Mucosa of stomach (tissue), 1 donor: ENCODE measurements around the gene TSGA10.

Source experiments
- H3K27me3 ChIP-seq: one replicate; pipeline ENCODE4 v1.7.0; 2013; ENCODE audit warnings: mild to moderate bottlenecking, low read length; ENCODE audit not compliant: control insufficient read depth, insufficient read depth
- H3K36me3 ChIP-seq: one replicate; pipeline ENCODE4 v1.7.0; 2013; ENCODE audit warnings: low read length; ENCODE audit not compliant: control insufficient read depth, insufficient read depth
- H3K4me1 ChIP-seq: one replicate; pipeline ENCODE4 v1.7.0; 2013; ENCODE audit warnings: mild to moderate bottlenecking, low read length; ENCODE audit not compliant: control insufficient read depth, insufficient read depth
- H3K4me3 ChIP-seq: one replicate; pipeline ENCODE4 v1.7.0; 2013; ENCODE audit warnings: low read length
- H3K9ac ChIP-seq: one replicate; pipeline ENCODE4 v1.7.0; 2013; ENCODE audit warnings: mild to moderate bottlenecking, low read length, moderate library complexity
- H3K9me3 ChIP-seq: one replicate; pipeline ENCODE4 v1.7.0; 2013; ENCODE audit warnings: mild to moderate bottlenecking, low read length, moderate library complexity; ENCODE audit not compliant: control insufficient read depth
- donor health status: Pancreatic carcinoma.

TSGA10 gene

DNA sequence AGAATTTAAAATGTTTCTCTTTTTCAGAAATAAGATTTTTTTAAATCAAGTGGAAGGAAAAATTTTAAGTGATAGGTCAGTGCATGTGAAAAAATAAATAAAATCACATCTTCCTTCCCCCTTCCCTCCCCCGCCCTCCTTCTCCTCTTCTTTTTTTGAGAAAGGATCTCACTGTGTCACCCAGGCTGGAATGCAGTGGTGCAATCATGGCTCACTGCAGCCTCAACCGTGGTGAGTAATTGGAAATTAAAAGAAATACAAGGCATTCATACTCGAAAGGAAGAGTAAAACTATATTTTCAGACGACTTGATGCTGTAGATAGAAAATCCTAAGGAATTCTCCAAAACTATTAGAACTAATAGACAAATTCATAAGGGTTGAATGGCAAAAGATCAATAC, 201.8 kb downstream of the TSGA10 start:
- Histone ChIP-seq H3K27me3 (no peaks in the 10 kb centered on the region), H3K36me3 (no peaks in the 10 kb centered on the region), H3K4me3 (no peak overlapping the region)

DNA sequence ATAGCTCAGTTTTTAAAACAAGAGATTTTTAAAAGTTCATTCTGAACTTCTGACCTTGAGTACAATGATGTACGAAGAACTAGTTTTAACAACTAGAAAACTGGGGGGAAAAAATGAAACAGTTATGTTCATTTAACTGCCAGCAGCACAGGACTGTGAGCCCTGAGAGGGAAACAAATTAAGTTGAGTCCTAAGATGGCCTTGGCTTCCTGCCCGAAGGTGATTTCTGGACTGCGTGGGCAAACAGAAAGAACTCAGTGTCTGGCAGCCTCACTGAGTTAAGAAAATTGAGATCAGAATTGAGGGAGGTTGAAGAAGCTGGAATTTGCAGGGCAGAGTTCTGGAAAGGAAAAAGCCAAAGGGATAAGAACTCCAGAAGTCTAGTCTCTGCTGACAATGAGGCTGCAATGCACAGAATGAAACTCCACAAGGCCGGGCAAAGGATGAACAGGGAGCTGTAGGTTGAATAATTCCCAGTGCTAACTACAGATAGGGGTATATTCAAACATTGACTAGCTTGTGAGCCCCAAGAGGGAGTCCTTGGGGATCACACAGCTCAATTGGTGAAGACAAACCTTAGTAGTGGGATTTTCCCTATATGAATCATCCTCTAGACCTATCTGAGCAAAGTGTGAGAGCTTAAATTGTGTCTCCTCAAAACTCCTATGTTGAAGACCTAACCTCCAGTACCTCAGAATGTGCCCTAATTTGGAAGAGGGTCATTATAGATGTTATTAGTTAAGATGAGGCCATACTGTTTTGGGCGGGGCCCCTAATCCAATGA, 205.6 kb downstream of the TSGA10 start:
- Histone ChIP-seq H3K27me3 (no peaks in the 10 kb centered on the region), H3K36me3 (no peaks in the 10 kb centered on the region), H3K9ac (no peak overlapping the region), H3K9me3 (no peaks in the 10 kb centered on the region), H3K4me1 (no peaks in the 10 kb centered on the region), H3K4me3 (no peak overlapping the region)

More for the DNA sequence above, 201.8 kb downstream of the TSGA10 start:
- Histone ChIP-seq H3K4me1 (no peaks in the 10 kb centered on the region), H3K9ac (no peak overlapping the region), H3K9me3 (no peaks in the 10 kb centered on the region)

DNA sequence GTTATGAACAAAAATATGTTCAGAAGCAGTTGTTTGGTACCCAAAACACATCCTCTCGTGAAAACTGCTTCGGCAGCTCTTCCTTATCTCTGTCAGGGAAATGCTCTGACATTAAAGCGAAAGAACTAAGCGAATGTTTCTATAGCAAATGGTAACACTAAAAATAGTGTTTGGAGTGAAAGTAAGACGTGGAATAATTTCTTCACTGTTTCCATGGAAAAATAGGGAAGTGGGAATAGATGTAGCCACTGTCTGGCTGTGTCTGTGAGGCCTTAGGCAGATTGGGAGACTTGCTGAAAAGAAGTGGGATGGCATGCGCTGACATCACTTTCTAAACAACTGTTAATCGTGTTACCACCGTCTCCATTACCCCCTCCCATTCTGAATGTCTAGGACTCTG, 207.2 kb downstream of the TSGA10 start:
- Histone ChIP-seq H3K36me3 (no peaks in the 10 kb centered on the region), H3K27me3 (no peaks in the 10 kb centered on the region), H3K4me1 (no peaks in the 10 kb centered on the region), H3K4me3 (no peak overlapping the region), H3K9ac (no peak overlapping the region), H3K9me3 (no peaks in the 10 kb centered on the region)
